Esophagus muscularis mucosa (tissue), 4 donors: ENCODE results near the gene KRTAP10-10. TPM values are rescaled to one million over a fixed set of nuclear protein-coding genes. Genes with fewer than 3 reads are reported as not detected.

Experiments used
- DNase-seq: peaks from one replicate; pipeline ENCODE4 v3.0.0-alpha.2; 2017; ENCODE audit errors: extremely low spot score
- H3K27ac ChIP-seq, 4 donors: fragments of 200-600 bp; sonication (generic); replicated peaks in 1 of 4; 1 replicate in 3 of 4; 2 replicates in 1 of 4; pipeline ENCODE4 v1.5.1; 2016 to 2019; ENCODE audit warnings: mild to moderate bottlenecking in 1 of 4
- H3K27me3 ChIP-seq, 4 donors: fragments of 200-600 bp; sonication (generic); one replicate each; pipeline versions ENCODE4 v1.5.1 to v1.6.0; 2016 to 2019
- H3K36me3 ChIP-seq, 4 donors: fragments of 200-600 bp; sonication (generic); one replicate each; pipeline ENCODE4 v1.5.1; 2016 to 2019
- H3K4me1 ChIP-seq, 4 donors: fragments of 200-600 bp; sonication (generic); one replicate each; pipeline ENCODE4 v1.5.1; 2016 to 2019
- H3K4me3 ChIP-seq, 4 donors: fragments of 200-600 bp; sonication (generic); 1 replicate in 2 of 4; 2 replicates in 2 of 4; pipeline ENCODE4 v1.5.1; 2016 to 2019; ENCODE audit warnings: mild to moderate bottlenecking in 4 of 4, moderate library complexity in 1 of 4
- H3K9me3 ChIP-seq, 4 donors: fragments of 200-600 bp; sonication (generic); 1 replicate in 3 of 4; 2 replicates in 1 of 4; pipeline ENCODE4 v1.5.1; 2016 to 2019
- EP300 ChIP-seq: sonication (generic); formaldehyde crosslinking; IDR thresholded peaks from one replicate; pipeline ENCODE4 v1.6.1; 2017; ENCODE audit warnings: antibody characterized with exemption
- POLR2A ChIP-seq: fragments of 450-650 bp; IDR thresholded peaks from one replicate; pipeline ENCODE4 v1.6.1; 2017; ENCODE audit warnings: antibody characterized with exemption, moderate library complexity, mild to moderate bottlenecking, low read depth
- POLR2AphosphoS5 ChIP-seq, 2 donors: sonication (generic); formaldehyde crosslinking; IDR thresholded peaks; one replicate each; pipeline ENCODE4 v1.6.1; 2017; ENCODE audit warnings: antibody characterized with exemption in 2 of 2
- WGBS: methylation state at CpG from one replicate; pipeline ENCODE4 v1.1.5; 2018; 5-methylcytosine and 5-hydroxymethylcytosine counted together
- intact Hi-C: fragments of 100-400 bp; cut with DNase I; formaldehyde crosslinking; loops from one replicate; pipeline ENCODE4 v1.15.1; 2023
- total RNA-seq, 4 donors: library from RNA; depleted of rRNA; stranded (reverse); fragments of >200 nt; gene quantifications; one replicate each; pipeline versions ENCODE4 v1.1.0 to v1.2.1, GENCODE V29; 2016
- TF ChIP-seq, protein P1 (sequence below), 3 experiments: fragments of 200-600 bp in 2 of 3; fragments of 450-650 bp in 1 of 3; sonication (generic) in 2 of 3; IDR thresholded peaks; one replicate each; pipeline ENCODE4 v1.5.1; 2017 to 2019; ENCODE audit warnings: antibody characterized with exemption in 3 of 3, mild to moderate bottlenecking in 2 of 3, moderate library complexity in 1 of 3

The KRTAP10-10 gene
- total RNA-seq, 4 donors from 2014 or later: not detected

DNA sequence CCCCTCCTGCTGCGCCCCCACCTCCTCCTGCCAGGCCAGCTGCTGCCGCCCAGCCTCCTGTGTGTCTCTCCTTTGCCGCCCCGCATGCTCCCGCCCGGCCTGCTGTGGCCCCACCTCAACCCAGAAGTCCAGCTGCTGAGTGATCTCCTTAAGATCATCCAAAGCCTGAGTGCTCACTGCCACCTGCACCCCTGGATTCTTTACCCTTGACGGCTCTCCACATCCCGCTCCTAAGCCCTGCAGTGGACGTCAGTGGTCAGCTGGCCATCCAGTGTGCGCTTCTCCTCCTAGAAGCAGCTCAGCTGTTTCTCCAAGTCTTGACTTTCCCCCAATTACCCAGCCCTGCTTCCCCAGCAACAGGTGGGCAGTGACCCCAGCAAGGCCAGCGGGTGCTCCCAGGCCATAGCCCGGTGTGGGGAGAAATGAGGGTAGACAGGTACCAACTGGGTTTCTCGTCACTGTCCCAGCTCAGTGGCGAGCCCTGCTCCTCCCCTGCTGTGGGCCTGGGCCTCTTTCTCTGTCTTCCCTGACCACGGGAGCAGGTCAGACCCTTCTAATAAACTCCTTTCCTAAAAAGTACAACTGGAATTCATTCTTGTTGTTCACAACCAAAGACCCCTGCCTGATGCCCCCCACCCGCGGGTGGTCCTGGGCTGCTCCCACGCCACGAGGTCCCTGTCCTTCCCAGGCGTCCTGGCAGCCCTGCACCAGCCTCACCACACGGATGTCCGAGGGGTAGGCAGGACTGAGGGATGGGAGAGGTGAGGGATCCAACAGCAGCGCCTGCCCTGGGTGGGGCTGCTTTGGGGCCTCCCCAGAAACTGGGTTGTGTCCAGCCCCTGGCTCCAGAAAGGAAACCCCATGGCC is 35.3 kb upstream of the KRTAP10-10 start:
- H3K9me3 ChIP-seq: peaks cover 0 to 8% (median 5%) of the 10 kb centered on the region in 4 donors
- H3K27me3 ChIP-seq: peaks cover 0 to 57% (median 0%) of the 10 kb centered on the region in 4 donors
- intact Hi-C loops: no loop called here
- peak; percentile 75 for DNase-seq
- no peak for TF ChIP-seq POLR2A
- no peak for TF ChIP-seq EP300
- TF ChIP-seq, protein P1, sequence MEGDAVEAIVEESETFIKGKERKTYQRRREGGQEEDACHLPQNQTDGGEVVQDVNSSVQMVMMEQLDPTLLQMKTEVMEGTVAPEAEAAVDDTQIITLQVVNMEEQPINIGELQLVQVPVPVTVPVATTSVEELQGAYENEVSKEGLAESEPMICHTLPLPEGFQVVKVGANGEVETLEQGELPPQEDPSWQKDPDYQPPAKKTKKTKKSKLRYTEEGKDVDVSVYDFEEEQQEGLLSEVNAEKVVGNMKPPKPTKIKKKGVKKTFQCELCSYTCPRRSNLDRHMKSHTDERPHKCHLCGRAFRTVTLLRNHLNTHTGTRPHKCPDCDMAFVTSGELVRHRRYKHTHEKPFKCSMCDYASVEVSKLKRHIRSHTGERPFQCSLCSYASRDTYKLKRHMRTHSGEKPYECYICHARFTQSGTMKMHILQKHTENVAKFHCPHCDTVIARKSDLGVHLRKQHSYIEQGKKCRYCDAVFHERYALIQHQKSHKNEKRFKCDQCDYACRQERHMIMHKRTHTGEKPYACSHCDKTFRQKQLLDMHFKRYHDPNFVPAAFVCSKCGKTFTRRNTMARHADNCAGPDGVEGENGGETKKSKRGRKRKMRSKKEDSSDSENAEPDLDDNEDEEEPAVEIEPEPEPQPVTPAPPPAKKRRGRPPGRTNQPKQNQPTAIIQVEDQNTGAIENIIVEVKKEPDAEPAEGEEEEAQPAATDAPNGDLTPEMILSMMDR (IDR thresholded peaks at IDR 0.05): no peak
- no peak for TF ChIP-seq POLR2AphosphoS5 (IDR thresholded peaks at IDR 0.05)
- H3K4me3 ChIP-seq: no peak overlapping the region
- no peaks in the 10 kb centered on the region for H3K36me3 ChIP-seq
- 80% methylated on average over 19 of the region's 23 CpGs for WGBS
- no peaks in the 10 kb centered on the region for H3K4me1 ChIP-seq
- no peak overlapping the region for H3K27ac ChIP-seq

DNA sequence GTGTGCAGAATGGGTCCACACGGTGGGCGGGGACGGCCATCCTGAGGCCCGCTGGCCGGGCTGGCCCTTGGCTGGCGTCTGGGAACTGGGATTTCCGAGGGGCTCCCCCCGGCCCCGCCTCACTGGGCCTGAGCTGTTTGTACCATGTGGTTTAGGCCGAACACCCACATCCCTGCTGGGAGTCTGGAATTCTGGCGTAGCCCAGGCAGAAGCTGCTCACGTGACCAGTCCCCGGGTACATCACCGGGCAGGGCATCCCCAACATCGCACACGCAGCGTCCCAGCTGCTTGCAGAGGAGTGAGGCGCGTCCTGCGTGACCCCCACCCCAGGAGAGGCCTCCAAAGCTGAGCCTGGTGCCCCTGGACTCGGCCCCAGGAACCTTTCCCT is 34.7 kb upstream of the KRTAP10-10 start:
- Histone ChIP-seq H3K4me3 (no peak overlapping the region), H3K36me3 (no peaks in the 10 kb centered on the region), H3K27me3 (peaks cover 0 to 57% (median 0%) of the 10 kb centered on the region in 4 donors), H3K4me1 (no peaks in the 10 kb centered on the region), H3K27ac (no peak overlapping the region), H3K9me3 (peaks cover 0 to 8% (median 5%) of the 10 kb centered on the region in 4 donors)
- WGBS: 90% methylated on average over 2 of the region's 21 CpGs
- TF ChIP-seq POLR2AphosphoS5 (IDR thresholded peaks at IDR 0.05) (no peak), POLR2A (no peak), EP300 (no peak)
- TF ChIP-seq, protein P1 (IDR thresholded peaks at IDR 0.05): no peak
- DNase-seq: no peak
- intact Hi-C loops: no loop called here

DNA sequence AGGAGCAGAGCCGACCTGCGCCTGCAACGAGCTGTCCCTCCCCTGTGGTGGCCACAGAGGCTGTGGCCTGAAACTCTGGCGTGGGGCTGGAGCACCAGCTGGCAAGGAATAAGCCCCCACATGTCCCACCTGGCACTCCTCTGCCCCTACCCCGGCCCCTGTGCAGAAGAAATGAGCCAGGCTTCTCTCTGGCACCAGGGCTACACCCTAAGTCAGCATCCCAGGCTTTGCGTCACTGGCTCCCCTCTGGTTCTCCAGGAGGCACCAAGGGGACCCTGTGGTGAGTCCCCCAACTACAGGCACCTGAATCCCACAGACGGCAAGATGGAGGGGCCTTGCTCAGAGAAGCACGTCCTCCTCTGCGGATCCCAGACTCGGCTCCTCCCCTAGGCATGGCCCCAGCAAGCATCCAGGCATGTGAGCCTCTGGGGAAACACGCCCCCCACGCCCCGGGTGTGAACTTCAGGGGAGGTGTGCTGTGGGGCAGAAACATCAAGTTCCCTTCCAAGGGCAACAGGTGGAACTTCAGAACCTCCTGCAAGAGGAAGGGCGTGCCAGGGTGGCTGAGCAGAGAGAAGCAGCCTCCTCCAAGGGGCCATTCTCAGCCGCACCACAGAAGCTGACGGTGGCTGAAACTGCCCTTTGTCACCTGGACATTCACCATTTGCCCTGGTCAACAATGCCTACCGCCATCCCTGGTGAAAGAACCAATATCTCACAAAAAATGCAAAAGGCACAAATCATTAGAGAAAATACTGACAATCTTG is 33.9 kb upstream of the KRTAP10-10 start:
- intact Hi-C loops: no loop called here
- H3K4me3 ChIP-seq: no peak overlapping the region
- TF ChIP-seq POLR2A: no peak
- no peak for TF ChIP-seq EP300
- TF ChIP-seq, protein P1 (IDR thresholded peaks at IDR 0.05): no peak
- TF ChIP-seq POLR2AphosphoS5 (IDR thresholded peaks at IDR 0.05): no peak
- 36% methylated on average over 6 of the region's 17 CpGs for WGBS
- peak; percentile 70 for DNase-seq
- peaks cover 0 to 52% (median 0%) of the 10 kb centered on the region in 4 donors for H3K27me3 ChIP-seq
- H3K36me3 ChIP-seq: no peaks in the 10 kb centered on the region
- no peak overlapping the region for H3K27ac ChIP-seq
- no peaks in the 10 kb centered on the region for H3K4me1 ChIP-seq
- peaks cover 0 to 8% (median 5%) of the 10 kb centered on the region in 4 donors for H3K9me3 ChIP-seq

DNA sequence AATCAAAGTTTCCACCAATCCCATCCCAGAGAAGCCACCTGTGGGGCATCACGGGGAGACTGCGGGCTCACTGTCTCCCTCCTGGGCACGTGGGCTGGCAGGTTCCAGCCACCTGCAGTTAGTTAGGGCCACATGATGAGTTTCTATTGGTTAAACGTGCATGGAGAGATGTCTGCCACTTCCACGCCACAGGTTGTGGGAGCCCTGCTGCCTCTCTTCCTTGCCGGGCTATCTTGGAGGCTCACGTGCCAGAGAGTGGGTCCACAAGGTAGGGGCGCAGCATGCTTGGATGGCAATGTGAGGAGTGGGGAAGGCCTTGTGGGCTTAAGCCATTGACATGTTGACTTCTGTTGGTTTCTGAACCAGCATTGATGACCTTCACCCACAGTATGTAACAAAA is 33.2 kb upstream of the KRTAP10-10 start:
- DNase-seq: no peak
- TF ChIP-seq EP300: no peak
- TF ChIP-seq, protein P1 (IDR thresholded peaks at IDR 0.05): no peak
- no peak for TF ChIP-seq POLR2AphosphoS5 (IDR thresholded peaks at IDR 0.05)
- TF ChIP-seq POLR2A: no peak
- H3K4me1 ChIP-seq: no peaks in the 10 kb centered on the region
- peaks cover 0 to 5% (median 4%) of the 10 kb centered on the region in 4 donors for H3K9me3 ChIP-seq
- WGBS: 92% methylated on average over 8 of the region's 8 CpGs
- H3K27me3 ChIP-seq: peaks cover 0 to 52% (median 0%) of the 10 kb centered on the region in 4 donors
- no peaks in the 10 kb centered on the region for H3K36me3 ChIP-seq
- no peak overlapping the region for H3K27ac ChIP-seq
- intact Hi-C loops: no loop called here
- H3K4me3 ChIP-seq: no peak overlapping the region
